Retinal pigment epithelial cell (primary cell): Measurements from ENCODE around the gene SNX9.

Experiments used
- DNase-seq: peaks from one replicate; pipeline ENCODE4 v3.0.0-alpha.2; 2010; ENCODE audit warnings: low read depth
- H3K4me3 ChIP-seq: 2 replicates; pipeline ENCODE4 v1.5.1; 2011; ENCODE audit warnings: mild to moderate bottlenecking, low read length, control low read depth, moderate library complexity
- CTCF ChIP-seq: conservative IDR thresholded peaks from 2 replicates; pipeline ENCODE4 v1.5.1; 2011; ENCODE audit warnings: low read depth, low read length, control low read depth, inconsistent platforms

The SNX9 gene

GRCh38 chr6:157993076-157993475 lies 170.0 kb downstream of the SNX9 start:
- no peak for DNase-seq
- no peak overlapping the region for H3K4me3 ChIP-seq
- TF ChIP-seq CTCF = no peak

GRCh38 chr6:157994125-157994795 lies 171.2 kb downstream of the SNX9 start:
- no peak overlapping the region for H3K4me3 ChIP-seq
- no peak for DNase-seq
- TF ChIP-seq CTCF = no peak
